GM21381 (cell line): Measurements from ENCODE around the gene BPIFB2.
"Not testable (repeated sequence)": the region's sequence is repeated elsewhere in the genome, so short reads cannot be mapped to it uniquely, and the experiment has no call there.

Experiments used
- ATAC-seq: cut with Tn5 transposase; IDR thresholded peaks from one replicate; pipeline ENCODE4 v1.9.1; 2021; ENCODE audit warnings: mild to moderate bottlenecking, moderate library complexity; ENCODE audit not compliant: unreplicated experiment

Gene BPIFB2, protein sequence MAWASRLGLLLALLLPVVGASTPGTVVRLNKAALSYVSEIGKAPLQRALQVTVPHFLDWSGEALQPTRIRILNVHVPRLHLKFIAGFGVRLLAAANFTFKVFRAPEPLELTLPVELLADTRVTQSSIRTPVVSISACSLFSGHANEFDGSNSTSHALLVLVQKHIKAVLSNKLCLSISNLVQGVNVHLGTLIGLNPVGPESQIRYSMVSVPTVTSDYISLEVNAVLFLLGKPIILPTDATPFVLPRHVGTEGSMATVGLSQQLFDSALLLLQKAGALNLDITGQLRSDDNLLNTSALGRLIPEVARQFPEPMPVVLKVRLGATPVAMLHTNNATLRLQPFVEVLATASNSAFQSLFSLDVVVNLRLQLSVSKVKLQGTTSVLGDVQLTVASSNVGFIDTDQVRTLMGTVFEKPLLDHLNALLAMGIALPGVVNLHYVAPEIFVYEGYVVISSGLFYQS

DNA sequence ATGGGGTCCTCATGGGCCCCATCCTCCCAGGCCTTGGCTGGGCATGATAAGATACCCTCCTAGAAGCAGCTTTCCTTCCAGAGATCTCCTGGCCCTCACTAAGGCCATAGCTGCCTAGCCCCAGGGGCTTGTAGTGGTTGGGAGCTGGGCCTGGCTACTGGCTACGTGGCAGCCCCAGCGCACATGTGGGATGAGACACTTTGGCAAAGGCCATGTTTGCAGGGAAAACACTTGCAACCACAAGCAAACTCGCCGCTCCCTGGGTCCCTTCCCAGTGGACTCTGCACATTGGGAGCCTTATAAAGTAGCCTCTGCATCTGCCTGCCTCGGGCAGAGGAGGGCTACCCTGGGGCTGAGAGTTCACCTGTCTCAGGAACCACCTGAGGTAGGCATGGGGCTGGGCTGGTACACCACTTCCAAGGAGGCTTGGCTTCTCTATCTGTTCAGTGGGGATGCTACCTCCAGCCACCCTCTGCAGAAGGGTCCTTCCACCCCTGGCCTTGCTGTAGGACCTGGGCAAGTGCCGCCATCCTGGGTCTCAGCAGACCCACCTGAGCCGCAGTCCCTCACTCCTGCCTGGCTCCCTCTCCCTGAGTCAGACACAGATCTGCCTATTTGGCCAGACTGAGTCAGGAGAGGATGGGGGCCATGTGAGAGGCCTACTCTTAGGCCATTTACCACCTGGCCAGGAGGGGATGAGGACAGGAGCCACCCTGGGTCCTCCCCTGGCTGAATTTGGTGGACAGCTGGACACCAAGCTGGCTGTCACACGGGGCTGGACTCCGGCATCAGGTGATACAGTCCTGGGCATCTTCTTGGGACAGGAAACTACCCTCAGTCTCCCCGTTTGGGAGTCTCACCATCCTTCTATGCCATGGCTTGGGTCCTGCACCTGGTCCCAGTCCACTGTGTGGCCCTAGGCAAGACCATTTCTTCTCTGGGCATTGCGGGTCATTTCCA, at the start of gene BPIFB2:
BPIFB2 (plus strand) TSS at position 329 of the 960 bp plus-strand sequence. CDS start 871 bp downstream, outside the sequence.
- no peak for ATAC-seq

DNA sequence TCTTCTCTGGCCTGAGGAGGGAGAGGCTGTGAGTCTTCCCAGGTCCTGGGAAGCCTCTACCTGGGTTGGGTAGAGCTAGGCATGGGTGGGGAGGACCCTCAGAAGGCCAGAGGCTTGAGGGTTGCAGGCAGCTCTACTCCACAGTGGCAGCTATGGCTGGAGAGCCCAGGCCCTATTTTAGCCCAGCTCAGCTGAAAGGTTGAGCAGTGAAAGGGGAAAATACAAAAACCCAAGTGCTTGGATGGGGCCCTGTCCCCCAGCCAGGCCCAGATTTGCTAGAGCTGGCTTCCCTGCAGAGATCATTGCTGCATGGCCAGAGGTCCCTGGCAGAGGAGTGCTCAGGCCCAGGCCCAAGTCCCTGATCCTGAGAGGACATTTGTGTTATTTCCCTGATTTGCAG, 48.9 kb upstream of the BPIFB2 start:
- ATAC-seq, result no peak

DNA sequence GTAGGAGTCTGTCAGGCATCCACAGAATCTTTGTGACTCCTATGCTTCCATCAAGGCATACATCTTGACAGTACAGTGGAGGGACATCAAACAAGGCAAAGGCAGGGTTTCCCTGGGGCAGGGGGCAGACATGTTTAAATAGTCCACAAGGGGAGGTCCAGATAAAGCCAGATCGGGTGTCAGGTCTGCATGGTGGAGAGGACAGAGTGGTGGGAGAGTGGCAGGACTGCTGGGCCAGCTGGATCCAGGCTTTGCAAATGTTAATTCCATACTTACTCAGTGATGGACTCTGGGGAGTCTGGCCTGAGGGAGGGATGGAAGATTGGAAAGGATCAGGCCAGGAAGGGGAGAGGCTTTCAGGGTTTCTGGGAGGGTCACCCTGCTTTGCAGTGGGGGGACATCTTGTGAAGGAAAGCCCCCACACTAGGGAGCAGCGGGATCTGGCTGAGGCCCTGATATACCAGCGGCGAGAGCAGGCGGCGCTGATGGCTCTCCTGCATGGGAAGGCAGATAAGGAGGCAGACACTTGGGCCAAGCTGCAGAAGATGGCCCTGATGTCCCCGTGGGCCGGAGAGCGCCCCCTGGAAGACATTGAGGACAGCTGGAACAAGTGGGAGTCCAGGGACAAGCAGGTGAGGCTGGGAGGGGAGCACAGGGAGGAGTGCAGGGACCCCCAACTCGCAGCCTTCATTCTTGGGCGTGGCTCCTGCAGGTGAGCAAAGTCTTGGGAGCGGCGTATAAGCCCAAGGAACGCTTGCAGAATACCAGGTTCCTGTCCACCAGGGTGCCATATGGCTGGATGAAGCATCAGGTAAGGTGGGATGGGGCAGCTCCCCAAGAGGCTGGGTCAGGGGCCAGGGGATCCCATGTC, 47.9 kb upstream of the BPIFB2 start:
- ATAC-seq, result no peak

DNA sequence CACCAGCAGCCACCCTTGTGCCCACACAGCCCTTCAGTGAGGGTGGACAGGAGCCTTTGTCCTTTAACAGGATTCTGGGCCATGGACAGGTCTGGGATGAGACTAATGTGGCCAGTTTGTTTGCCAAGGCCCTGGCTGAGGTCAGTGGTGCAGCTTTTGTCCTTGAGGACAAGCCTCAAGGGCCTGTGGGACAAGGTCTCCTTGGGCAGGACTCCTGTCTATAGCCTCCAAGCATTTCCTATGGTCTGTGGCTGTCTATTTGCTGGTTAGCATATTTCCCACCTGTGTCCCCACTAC, 47.3 kb upstream of the BPIFB2 start:
- ATAC-seq, result no peak

DNA sequence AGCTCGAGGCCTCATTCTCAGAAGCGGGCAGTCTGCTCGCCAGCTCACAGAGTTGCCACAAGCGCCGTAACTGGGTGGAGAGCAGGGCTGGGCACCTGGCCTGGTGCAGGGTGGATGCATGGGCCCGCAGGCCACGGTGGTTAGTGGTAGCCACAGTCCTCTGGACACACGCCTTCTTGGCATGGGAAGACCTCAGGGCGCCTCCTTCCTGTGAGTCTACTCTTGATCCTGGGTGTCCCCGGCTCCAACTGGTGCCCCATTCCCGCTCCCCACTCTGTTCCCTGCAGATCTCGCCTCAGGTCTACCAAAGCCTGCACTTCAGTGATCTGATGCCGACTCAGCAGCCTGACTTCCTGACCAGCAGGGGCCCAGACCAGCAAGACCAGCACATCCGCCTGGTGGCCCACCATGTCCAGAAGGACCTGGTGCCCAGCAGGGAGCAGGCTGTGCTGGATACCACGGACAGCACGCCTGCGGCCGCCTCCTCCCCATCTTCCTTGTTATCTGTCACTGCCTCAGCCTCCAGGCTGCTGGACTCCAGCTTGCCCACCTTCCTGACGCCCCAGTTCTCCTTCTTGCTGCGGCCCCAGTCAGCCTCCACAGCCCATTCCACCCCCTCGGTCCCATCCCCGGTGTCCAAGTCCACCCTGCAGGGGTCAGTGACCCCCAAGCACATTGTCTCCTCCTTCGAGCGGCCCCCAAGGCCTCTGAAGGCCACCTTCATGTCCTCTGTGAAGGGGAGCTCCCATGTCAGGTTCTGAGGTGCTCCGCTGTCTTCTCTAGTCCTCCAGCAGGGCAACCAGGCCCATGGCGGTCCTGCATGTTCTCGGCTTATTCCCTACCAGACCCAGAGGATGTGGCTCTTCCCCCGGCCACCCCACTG, 46.4 kb upstream of the BPIFB2 start:
- no peak for ATAC-seq

DNA sequence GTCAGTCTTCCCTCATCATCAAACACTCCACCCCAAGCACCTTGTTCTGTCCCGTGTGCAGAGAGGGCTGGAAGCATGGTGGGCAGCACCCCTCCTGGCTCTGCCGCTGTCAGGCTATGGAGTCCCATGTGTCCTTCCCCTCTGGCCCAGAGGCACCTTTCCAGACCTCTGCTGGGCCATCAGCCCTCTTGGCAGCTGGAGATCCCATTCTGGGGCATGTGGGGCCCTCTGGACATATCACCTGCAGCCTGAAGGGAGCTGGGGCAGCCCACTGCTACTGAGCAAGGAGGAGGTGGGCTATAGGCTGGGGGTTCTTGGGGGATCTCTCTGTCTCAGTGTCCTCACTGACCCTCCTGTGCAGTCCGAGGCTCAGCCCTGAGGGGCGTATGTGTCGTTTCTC, 45.5 kb upstream of the BPIFB2 start:
- no peak for ATAC-seq

DNA sequence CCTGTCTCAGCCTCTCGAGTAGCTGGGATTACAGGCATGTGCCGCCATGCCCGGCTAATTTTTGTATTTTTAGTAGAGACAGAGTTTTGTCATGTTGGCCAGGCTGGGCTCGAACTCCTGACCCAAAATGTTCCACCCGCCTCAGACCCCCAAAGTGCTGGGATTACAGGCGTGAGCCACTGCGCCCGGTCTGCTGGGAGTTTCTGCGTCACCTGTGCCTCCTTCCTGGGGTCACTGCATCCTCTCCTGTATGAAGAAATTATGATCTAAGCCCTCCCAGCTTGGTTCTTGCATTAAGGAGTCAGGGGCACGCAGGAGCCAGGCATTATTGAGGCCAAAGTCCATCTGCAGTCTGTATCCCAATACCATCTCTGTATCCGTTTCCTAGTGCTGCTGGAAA, 44.9 kb upstream of the BPIFB2 start:
- ATAC-seq, result not testable (repeated sequence)

DNA sequence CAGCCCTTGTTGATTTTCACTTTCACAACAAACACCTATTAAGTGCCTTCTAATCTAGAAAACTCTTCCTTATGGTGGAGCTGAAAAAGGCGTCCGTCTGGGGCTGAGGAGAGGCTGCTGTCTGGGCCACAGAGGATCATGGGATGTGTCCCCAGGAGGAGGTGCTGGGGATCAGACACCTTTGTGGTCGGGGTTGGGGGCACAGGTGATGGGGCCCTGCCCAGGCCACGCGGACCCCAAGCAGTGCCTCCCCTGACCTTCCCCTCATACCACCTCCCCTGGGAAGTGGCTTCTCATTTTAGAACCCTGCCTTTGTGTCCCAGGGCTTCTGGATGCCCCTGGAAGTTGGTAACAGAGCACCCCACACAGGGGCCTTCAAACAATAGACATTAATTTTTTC, 44.3 kb upstream of the BPIFB2 start:
- no peak for ATAC-seq

DNA sequence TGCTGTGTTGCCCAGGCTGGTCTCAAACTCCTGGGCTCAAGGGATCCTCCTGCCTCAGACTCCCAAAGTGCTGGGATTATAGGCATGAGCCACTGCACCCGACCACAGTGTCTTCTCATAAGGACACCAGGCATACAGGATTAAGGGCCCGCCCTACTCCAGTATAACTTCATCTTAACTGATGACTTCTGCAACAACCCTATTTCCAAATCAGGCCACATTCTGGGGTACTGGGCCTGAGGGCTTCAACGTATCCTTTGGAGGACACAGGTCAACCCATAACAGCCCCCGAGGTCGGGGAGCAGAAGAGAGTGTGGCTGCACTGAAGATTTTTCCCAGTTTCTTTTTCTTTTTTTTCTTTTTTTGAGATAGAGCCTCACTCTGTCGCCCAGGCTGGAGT, 42.9 kb upstream of the BPIFB2 start:
- no peak for ATAC-seq

DNA sequence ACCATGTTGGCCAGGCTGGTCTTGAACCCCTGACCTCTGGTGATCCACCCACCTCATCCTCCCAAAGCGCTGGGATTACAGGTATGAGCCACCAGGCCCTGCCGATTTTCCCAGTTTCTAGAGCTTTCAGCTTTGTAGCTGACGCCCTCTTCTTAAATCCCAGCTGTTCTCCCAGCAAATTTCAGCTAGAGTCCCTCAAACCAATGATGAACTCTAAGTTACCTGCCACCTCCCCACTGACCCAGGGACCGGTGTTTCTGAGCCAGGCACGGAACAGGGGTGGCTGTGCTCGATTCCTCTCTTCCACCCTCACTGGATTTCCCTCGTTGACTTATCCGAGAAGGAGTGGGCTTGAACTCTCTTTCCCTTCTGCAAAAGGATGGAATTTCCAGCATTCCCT, 42.4 kb upstream of the BPIFB2 start:
- ATAC-seq, result no peak

DNA sequence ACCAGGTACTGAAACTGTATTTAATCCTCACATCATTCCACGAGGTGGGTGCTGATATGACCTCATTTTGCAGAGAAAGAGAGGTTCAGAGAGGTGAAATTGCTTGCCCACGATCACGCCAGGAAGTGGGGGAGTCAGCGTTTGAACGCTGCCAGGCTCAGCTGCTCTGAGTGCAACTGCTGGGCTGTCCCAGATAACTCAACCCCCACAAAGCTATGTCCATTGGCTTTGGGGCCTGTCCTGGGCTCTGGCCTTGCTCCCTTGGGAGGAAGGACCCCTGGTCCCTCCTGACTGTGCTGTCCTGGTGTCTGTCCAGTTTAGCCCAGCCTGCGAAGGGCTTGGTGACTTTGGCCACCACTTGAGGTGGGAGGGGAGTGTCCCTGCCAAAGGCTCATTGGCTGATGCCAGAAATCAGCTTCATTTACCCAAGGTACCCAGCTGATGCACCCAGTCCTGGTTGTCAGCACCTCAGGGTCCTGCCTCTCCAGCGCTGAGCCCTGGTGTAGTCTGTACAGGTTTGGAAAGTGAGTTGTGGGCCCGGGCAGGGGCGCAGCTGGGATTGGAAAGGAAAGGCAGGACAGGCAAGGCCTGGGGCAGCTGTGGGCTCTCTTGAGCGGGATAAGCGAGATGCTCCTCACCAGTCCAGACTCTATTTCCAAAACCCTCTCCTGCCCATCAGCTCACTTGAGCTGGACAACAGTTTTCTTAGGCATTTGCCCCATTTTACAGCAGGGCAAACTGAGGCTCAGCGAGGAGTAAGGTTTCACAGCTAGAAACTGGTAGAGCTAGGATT, 41.7 kb upstream of the BPIFB2 start:
- no peak for ATAC-seq

DNA sequence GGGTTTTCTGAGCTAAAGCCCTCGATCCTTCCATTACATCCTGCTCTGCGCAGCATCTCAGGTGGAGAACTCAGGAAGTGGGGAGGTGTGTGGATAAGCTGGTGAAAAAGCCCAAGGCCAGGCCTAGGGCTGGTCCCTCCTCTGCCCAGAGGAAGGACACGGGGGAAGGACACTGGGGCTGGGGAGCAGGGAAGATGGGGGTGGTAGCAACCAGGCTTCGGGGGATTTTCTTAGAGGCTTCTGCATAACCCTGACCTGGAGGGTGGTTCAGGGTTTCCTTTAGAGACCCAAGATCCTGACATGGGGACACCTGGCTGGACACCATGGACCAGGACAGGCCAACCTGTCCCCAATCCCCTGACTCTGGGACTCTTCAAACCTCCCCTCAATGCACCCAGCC, 41.1 kb upstream of the BPIFB2 start:
- no peak for ATAC-seq

DNA sequence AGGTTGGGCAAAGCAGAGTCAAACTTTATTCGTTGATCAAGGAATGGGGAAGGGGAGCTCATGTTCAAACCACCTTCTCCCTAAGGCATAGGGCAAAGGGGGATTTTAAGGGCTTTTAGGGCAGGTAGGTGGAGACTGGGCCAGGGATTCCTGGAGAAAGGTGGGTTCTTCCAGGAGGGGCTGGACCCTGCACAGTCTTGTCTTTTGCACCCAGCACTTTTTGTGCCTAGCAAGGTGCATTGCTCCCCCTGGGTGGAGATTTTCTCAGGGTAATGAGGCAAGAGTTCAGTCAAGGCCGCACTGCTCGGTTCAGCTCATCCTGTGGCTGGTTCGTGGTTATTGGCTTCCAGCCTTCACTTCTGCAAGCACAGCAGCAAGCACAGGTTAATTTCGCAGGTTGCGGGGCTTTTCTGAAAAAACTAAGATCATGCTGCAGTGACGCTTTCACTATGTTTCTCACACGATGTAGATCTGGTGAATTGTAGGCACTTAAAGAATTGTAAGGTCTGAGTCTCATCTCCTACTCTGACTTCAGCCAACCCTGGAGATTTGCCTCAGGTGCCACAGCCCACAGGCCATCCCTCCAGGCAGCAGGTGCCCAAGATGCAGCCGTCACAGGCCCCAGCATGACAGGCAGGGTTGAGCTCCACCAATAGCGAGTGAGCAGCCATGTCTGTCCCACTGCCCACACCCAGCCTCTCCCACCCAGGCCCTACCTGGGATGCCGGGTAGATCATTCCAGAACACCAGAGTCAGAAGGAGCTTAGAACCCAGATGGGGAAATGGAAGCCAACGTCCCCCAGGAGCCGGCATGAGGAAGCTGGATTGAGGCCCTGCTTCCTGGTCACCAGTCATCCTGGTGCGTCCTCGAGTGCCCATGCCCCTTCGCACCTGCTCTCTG, 40.4 kb upstream of the BPIFB2 start:
- no peak for ATAC-seq

DNA sequence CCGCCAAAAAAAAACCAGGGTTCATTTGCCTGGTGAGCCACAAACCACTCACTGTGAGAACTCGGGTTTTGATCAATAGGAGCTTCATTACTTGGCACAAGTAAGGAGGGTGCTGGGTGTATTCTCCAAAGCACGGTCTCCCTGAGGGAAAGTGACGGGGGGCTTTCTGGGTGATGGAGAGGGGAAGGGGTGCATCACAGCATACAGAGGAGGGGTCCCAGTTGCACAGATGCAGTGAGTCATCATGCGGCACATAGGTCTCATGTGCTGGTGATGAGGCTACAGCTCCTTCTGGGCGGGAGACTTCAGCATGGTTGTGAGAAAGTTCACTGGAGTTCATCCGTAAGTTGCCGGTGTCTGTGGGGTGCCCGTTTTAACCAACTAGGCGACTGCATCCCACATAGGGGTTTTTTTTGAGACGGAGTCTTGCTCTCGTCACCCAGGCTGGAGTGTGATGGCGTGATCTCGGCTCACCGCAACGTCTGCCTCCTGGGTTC, 39.5 kb upstream of the BPIFB2 start:
- ATAC-seq, result no peak

DNA sequence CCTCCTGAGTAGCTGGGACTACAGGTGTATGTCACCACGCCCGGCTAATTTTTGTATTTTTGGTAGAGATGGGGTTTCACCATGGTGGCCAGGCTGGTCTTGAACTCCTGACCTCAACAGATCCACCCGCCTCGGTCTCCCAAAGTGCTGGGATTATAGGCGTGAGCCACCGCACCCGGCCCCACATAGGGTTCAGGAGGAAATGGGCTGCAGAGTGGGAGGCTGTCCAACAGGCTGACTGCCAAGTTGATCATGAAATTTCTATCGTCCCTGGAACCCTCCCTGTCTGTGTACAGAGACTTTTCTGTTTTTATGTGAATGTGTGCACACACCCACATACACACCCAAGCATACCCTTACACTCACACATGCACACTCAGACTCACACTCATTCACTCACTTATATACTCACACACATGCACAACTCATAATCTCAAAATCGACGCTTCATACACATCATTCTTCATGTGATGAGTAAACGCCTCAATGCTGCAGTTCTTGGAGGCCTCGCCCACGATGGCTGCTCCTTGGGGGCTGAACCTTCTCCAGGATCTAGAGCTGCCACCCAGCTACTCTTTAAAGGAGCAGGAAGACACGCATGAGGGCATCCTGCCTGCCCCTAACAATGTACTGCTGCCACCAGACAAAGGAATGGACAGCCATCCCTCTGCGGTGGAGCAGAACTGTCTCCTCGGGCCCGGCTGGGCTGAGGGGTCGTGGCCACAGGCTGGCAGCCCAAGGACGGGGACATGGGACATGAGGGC, 38.8 kb upstream of the BPIFB2 start:
- ATAC-seq, result no peak

DNA sequence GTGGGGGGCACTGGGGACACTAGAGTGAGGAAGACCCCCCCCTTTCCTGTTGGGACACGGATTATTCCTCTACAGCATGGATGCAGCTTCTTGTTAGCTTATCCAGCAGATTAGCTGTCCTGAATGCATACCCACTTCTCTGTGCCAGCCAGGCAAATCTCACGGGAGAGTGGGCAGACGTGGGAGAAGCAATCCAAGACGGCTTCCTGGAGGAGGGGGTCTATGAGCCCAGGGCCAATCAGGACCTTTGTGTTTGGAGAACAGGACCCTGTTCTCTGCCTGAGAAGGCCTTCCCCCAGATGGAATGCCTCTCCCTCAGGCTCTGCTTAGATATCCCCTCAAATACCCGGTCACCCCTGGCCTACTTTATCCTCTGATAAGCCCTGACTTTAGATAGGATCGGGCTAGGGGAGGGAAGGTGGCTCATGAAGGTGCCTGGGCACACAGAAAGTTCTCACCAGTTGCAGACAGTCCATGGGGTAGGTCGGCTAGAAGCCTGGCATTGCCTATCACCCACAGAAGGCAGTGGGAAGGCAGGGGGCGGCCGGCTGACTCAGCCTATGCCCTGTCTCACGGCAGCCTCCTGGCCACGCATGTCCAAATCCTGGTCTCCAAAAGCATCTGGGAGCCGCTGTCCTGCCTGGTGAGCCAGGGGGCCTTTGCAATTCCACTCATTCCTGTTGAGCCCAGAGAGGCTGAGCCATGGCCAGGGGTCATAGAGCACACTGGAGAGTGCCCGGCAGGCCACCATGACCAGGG, 38.0 kb upstream of the BPIFB2 start:
- ATAC-seq, result no peak
